Islet of Langerhans (tissue), 1 donor: ENCODE results near the gene TIE1.

Experiments used
- FAIRE-seq: peaks from one replicate; lab custom pipeline; 2011; peaks lifted over from hg19 to GRCh38; lab: Jason Lieb, UNC

Gene TIE1

GRCh38 chr1:43300378-43301094, at the start of gene TIE1:
TSS of gene TIE1 (plus strand) at chr1:43300982. CDS start at chr1:43301072, 90 bp downstream.
- FAIRE-seq = no peak

DNA sequence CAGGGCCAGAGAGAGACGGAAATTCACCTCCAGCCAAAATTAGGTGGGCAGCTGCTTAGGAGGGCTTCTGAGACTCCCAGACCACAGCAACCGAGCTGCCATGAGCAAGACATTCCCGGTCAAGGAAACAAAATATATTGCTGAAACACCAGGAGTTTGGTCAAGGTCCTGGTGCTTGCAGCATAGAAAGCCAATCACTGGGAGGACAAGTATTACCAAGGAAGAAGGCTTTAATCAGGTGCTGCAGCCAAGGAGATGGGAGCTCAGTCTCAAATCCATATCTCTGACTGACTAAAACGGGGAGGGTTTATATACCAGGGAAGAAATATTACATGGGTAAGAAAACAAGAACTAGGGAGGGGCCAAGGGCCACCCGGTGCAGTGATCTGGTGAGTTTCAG, 49.8 kb upstream of the TIE1 start:
- FAIRE-seq = no peak

DNA sequence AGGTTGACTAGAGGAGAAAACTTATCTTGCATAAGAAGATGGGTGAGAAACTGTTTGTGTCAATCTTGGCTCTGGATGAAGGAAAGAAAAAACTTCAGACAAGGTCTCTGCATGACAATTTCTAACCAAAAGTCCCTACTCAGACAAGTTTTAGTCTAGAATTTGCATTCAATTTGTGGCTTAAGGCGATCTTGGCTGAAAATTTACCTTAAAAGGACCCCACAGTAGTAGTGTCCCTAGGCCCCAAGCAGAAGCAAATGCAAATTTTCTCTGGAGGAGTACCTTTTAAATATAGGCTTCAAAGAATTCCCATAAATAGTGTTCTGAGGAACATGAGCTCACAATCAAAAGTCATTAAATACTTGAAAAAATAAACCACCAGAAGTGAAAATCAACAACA, 48.6 kb upstream of the TIE1 start:
- FAIRE-seq = no peak

- FAIRE-seq = no peak
Observed at GRCh38 chr1:43253173-43253572, 47.6 kb upstream of the TIE1 start.

GRCh38 chr1:43253876-43254275, 46.9 kb upstream of the TIE1 start:
- no peak for FAIRE-seq

DNA sequence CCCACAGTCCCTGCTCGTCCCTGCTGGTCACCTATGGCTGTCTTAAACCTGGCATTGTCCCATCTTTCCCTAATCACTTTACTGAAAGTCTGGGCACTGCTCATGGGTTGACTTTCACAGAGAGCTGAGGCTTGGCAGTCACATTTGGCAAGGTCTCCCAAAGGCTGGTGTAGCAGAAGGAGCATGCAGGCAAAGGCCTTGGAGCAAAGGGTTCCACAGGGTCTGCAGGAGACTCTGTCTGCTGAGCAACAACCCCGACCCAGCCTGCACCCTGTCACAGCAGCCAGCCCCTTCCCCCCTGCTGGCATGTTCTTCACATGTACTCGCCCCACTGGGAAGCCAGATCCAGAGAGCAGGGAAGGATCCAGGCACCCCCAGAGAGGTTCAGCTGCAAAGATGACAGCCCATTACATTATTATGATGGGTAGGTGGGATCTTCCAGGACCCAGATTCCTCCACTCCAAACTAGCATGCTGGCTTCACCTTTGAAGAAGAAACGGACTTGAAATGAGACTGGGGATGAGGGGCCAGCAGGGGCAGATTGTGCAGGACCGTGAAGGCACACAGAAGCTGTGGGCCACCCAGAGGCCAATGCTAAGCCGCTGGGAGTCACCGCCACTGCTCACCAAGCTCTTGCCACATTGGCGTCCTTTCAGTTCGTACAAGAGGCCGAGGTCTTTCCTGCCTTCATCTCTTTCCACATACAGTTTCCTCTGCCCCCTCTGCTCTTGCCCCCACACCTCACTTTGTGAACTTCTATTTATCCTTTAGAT, 45.2 kb upstream of the TIE1 start:
- no peak for FAIRE-seq

DNA sequence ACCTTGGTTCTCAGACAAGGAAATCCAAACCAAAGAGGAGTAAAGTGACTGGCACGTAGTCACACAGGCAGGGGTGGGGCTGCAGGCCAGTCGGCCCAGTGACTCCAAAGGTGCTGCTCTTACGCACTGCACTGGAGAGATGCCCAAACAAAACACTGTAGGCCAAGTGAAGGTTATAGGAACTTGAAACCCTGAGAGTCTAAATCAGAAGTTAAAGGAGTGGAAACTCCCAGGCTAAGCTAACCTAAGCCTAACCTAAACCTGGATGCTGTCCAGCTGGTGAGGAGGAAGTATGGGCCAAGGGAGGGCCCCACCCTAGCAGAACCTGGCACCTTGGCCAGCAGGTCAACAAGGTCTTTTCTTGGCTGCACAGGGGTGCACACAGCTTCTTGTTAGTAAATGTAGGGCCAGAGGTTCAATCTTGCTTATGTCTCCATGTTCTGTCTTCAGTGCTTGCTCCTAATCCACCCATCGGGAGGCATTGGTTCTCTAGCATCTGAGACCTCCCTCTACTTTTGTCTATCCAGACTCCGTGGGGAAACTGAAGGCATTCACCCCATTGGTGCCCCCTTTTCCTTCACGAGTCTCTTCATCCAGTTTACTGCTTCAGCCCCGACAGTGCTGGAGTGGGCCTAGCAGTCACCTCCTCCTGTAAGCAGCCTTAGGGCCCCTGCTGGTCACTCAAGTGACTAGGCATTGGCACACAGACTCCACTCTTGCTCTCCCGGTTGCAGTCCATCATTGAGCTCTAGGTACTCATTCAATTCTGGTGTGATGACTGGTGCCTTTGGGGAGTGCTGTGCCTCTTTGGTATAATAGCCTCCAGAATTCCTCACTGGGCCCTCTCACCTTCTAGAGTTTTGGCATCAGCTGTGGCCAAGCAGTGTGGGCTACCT, 43.9 kb upstream of the TIE1 start:
- no peak for FAIRE-seq

- FAIRE-seq = no peak
Observed at GRCh38 chr1:43258370-43258769, 42.4 kb upstream of the TIE1 start.

DNA sequence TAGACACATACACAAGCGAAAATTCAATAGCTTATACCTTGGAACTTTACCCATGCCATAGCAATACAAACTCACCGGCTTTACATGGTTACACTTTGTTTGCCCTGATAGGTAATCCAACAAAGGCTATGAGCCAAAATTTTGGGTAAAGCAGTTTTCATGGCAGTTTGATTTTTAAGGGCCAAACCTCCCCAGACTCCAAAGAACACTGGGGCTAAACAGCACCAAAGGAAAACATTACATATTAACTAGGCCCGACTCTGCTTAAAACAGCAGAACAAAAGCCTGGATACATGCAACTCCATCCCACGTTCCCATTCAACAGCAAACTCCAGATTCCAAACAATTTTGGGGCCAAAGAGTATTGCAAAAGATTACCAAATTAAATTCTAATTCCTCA, 35.4 kb upstream of the TIE1 start:
- no peak for FAIRE-seq

DNA sequence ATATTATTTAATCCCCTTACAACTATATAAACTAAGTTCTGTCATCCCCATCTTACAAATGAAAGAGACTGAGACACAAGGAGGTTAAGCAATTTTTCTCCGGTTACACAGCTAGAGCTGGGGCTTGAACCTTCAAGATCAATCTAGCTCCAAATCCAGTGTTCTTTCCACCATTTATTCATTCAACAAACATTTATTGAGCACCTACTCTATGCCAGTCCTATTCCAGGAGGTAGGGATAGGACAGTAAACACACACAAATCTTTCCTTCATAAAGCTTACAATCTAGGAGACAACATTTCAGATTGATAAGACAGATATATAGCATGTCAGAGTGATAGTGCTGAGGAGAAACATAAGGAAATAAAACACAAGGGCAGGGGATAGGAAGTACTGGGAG, 33.9 kb upstream of the TIE1 start:
- no peak for FAIRE-seq

DNA sequence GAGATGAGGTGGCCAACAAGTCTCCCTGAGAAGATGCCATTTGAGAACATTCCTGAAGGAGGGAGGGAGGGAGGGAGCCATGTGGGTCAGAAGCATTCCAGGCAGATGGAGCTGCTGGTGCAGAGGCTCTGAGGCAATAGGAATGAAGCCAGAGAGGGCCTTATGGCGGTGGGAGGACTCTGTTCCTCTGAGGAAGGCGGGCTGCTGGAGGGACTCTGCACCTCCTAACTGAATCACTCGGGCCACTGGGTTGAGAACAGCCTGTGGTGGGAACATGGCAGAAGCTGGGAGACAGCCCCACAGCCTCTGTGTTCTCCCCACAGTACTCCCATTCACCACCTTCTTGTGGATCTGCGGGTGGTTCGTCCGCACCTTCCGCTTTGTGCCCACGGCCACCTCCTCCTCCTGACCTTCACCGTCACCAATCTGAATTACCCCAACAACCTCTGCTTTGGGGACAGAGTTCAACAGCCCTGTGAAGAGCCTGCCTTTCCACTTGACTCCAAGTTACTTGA, 33.4 kb upstream of the TIE1 start:
- no peak for FAIRE-seq

- FAIRE-seq = no peak
Observed at GRCh38 chr1:43267818-43268425, 32.9 kb upstream of the TIE1 start.

DNA sequence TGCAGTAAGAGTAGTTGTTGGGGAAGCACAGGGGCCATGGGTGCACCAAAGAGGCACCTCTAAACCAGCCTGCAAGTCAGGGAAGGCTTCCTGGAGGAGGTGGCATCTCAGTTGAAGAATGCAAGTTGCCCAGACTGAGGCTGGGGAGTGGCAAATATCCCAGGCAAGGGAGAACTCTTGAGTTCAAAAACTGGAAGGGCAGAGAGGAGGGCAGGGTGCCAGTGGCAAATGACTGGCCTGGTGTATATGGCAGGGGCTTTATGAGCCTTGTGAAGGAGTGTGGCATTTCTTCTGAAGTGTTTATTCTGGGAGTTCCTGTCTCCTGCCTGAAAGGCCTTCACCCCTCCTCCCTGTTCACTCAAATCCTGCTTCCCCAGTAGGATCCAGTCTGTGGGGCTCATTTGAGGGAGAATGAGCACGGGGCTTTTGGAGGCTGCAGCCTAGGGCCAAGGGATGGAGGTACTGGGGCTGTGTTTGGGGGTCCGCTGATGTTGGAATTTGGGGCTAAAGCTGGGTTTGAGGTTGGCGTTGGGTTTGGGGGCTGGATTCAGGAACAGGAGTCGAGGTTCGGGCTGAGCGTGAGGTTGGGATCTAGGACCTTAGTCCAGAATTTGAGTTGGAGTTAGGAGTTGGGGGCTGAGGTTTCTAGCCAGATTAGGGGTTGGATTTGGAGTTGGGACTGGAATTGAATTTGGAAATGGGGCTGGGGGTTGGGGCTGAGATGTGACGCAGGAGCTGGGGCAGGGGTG, 31.0 kb upstream of the TIE1 start, which contains the start of gene TMEM125:
Gene TMEM125, plus strand, starts transcription at position 357 of the 749 bp plus-strand sequence. CDS start 2,740 bp downstream, outside the sequence.
- no peak for FAIRE-seq

- FAIRE-seq = no peak
Observed at GRCh38 chr1:43270421-43271095, 30.2 kb upstream of the TIE1 start.

DNA sequence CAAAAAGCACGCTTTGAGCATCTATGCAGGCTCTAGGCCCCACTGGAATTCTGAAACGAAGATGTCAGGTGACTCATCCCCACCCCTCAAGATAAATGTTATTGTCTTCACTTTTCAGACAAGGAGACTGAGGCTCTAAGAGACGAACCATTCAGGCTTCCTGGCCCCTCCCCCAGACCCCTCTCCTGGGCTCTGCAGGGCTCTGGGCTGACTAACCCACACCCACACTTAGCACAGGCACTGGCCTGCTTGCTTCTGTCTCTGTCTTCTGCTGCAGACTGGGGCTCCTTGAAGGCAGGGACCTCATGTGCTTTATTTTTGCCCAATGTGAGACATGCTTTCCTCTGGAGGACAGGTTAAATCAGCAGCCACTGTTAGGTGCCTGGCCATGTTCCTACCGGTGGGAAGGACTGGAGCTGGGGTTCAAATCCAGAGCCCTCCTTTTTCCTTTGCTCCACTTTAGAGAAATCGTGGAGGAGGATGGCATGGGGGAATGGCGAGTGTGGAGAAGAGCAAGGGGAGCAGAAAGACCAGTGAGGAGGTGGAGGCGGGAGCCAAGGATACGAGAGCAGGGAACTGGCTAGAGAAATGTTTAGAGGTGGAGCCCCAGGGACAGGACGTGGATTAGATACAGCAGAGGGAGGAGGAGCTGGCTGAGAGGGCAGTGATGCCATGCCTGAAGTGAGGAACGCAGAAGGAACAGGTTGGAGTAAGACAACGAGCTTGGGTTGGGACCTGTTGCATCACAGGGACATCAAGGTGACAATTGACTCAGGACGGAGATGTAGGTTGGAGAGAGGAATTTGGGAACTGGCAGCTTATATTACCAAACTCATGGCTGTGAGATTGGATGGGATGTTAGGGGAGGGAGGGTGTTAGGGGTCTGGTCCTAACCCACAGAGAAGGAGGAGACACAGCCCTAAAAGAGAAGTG, 29.3 kb upstream of the TIE1 start:
- no peak for FAIRE-seq

DNA sequence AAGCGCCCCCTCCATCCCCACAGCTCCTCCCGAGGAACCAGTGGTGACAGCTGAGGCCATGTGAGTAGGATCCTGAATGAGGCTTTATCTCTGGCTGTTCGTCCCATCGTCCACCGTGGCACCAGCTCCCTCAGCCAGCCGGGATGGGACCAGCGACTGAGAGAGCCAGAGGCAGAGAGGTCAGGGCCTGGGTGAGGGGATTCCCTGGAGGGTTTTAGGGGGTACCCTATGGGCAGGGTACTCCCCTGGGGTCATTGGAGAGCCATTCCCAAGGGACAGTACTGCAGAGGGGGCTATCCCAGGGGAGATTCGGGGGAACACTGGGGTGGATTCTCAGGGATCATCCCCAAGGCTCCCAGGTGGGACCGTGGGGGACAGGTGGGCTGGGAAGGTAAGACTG, 28.6 kb upstream of the TIE1 start:
- FAIRE-seq = no peak

DNA sequence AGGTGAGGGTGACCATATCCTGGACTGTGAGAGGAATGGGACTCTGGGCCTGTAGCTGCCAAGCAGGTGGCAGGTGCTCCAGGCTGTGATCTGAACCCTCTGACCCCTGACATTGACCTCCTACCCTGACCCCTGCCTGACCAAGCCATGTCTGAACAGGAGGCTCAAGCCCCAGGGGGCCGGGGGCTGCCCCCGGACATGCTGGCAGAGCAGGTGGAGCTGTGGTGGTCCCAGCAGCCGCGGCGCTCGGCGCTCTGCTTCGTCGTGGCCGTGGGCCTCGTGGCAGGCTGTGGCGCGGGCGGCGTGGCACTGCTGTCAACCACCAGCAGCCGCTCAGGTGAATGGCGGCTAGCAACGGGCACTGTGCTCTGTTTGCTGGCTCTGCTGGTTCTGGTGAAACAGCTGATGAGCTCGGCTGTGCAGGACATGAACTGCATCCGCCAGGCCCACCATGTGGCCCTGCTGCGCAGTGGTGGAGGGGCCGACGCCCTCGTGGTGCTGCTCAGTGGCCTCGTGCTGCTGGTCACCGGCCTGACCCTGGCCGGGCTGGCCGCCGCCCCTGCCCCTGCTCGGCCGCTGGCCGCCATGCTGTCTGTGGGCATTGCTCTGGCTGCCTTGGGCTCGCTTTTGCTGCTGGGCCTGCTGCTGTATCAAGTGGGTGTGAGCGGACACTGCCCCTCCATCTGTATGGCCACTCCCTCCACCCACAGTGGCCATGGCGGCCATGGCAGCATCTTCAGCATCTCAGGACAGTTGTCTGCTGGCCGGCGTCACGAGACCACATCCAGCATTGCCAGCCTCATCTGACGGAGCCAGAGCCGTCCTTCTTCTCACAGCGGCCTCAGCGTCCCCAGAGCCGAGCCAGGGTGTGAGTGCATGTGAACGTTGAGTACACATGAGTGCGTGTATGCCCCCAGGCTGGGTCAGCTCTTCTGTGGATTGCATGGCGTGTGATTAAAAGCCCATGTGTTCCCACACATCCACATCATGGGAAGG, 27.9 kb upstream of the TIE1 start:
- FAIRE-seq = no peak

DNA sequence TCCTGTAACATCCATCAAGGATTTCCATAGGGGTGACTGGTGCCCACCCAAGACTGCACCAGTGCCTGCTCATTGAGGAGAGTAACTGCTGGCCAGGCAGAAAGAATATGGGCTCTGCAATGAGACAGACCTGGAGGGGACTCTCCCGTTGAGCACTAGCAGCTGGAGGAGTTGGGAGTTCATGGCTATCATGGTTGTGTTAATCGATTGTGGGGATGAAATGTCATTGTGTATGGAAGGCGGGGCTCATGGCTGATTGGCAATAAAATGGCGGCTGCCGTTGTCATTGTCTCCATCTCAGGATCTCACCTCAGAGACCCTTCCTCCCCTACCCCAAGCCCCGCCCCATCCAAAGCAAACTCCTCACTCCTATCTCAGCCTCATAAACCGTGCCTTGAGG, 27.1 kb upstream of the TIE1 start:
- no peak for FAIRE-seq
